Psoas muscle (tissue), 8 donors: ENCODE measurements around the gene ZSWIM6. TPM values are rescaled to one million over a fixed set of nuclear protein-coding genes. Genes with fewer than 3 reads are reported as not detected.

ENCODE experiments used
- ATAC-seq, 4 donors: fragments of 200-7000 bp; cut with Tn5 transposase; one replicate each; pipeline ENCODE4 v1.9.1; 2020; ENCODE audit warnings: moderate library complexity in 3 of 4, mild to moderate bottlenecking in 2 of 4
- DNase-seq, 2 donors: peaks; one replicate each; pipeline ENCODE4 v3.0.0-alpha.2; 2020
- H3K27ac ChIP-seq: fragments of 200-600 bp; one replicate; pipeline ENCODE4 v1.8.0; 2022
- H3K27me3 ChIP-seq, 3 donors: fragments of 200-600 bp in 1 of 3; one replicate each; pipeline versions ENCODE4 v1.6.1 to v1.8.0; 2013 to 2022; ENCODE audit warnings: low read length in 2 of 3, mild to moderate bottlenecking in 2 of 3, moderate library complexity in 1 of 3; ENCODE audit not compliant: insufficient read depth in 3 of 3
- H3K36me3 ChIP-seq, 2 donors: fragments of 200-600 bp in 1 of 2; one replicate each; pipeline versions ENCODE4 v1.6.1 to v1.8.0; 2013 to 2022; ENCODE audit warnings: low read depth in 1 of 2, mild to moderate bottlenecking in 1 of 2, moderate library complexity in 1 of 2; ENCODE audit not compliant: insufficient read depth in 1 of 2
- H3K4me1 ChIP-seq: fragments of 200-600 bp; one replicate; pipeline ENCODE4 v1.8.0; 2022
- H3K4me3 ChIP-seq: fragments of 200-600 bp; one replicate; pipeline ENCODE4 v1.8.0; 2022; ENCODE audit warnings: mild to moderate bottlenecking
- H3K9me3 ChIP-seq: fragments of 200-600 bp; one replicate; pipeline ENCODE4 v1.8.0; 2022
- WGBS, 3 donors: extraction: QIAGEN DNeasy Blood & Tissue Kit; methylation state at CpG; one replicate each; pipeline versions ENCODE4 v1.1.6 to v1.1.7; 2013; 5-methylcytosine and 5-hydroxymethylcytosine counted together
- intact Hi-C, 2 donors: fragments of 100-400 bp; cut with DNase I; formaldehyde crosslinking; loops; one replicate each; pipeline versions ENCODE4 v1.11.0 to v1.14.2; 2022
- long read RNA-seq, 2 donors: library from polyadenylated mRNA; unstranded; transcript quantifications; one replicate each; pipeline ENCODE4 v2.0.0, GENCODE V29; 2021
- polyA plus RNA-seq, 3 donors: library from polyadenylated mRNA; stranded (reverse); fragments of 200-250 nt; gene quantifications; one replicate each; pipeline ENCODE4 v1.2.3, GENCODE V29; 2013
- total RNA-seq, 4 donors: library from RNA; stranded (reverse); fragmentation: NEBNext Ultra II Directional in 2 of 4; extraction: Animal tissue kit (Norgen Biotek cat#: 25700) in 2 of 4; gene quantifications; one replicate each; pipeline versions ENCODE4 v1.2.1 to v1.2.4, GENCODE V29; 2021 to 2023
- TF ChIP-seq, protein P1 (sequence below): fragments of 200-600 bp; IDR thresholded peaks from one replicate; pipeline ENCODE4 v1.8.0; 2022; ENCODE audit warnings: antibody characterized with exemption
- donor health status: healthy with polysubstance abuse.
- donor health status: DM: no; HTN: no; CAD: no; lungs with moderate emphysema.
- donor health status: Bipolar disorder and iron deficiency.
- donor health status: healthy.
- donor health status: DM: yes; HTN: yes; CAD: no.
- donor health status: DM: no; HTN: no; CAD: no.
- donor health status: DM: no; HTN: no; CAD: no.
- donor health status: DM: yes; HTN: yes; CAD: no.

Gene ZSWIM6
- total RNA-seq (1 to 10 TPM; 2.4 to 6.3 (median 4.2) TPM), polyA plus RNA-seq (1 to 10 TPM; 1.4 to 5.8 (median 2.0) TPM)
- long read RNA-seq, donor 1, partial matches to known transcripts: 0 of 1 reads
- long read RNA-seq, donor 1, other reads (novel, unspliced or antisense): 1 of 1 reads
- long read RNA-seq, donor 2, partial matches to known transcripts: 0 of 2 reads
- long read RNA-seq, donor 2, other reads (novel, unspliced or antisense): 2 of 2 reads

DNA sequence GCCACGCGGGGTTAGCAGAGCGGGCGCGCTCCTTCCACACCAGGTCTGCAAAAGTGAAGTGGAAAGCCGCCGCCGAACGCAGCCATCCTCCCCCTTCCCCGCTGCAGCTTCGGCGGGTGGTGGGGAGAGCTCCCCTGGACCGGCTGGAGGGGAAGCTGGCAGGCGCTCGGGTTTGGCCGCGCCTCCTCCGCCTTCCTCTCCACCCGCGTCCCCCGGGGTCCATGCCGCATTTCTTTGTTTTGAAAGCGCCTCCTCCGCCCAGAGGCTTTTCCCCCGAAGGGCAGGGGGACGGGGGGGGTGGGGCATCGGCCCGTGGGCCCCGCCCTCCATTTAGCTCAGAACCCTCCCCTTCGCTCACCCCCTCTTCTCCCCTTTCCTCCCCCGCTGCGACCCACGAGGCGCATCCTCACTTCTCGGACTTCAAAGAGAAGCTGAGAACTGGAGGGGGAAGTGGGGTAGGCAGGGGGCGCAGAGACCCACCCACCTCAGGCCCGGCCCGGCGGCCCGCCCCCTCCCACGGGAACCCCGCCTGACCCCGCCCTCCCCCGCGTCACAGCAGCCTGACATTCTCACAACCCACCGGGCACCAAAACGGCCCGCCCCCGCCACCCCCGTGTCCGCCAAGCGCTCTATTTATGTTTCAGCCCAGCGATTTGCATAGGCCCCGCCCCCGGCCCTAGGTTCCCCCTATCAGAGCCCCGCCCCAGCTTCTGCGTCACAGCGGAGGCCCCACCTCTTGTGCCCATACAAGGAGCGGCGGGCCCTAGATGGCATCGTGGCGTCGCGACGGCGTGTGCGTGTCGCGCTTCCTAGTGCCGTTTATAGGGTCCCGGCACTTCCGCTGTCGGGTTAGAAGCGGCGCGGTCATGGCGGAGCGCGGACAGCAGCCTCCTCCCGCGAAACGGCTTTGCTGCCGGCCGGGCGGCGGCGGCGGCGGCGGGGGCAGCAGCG is at the start of gene ZSWIM6:
TSS of gene ZSWIM6 (plus strand) at position 852 of the 951 bp plus-strand sequence. CDS start at position 867, 15 bp downstream.
- Histone ChIP-seq H3K9me3 (no peaks in the 10 kb centered on the region), H3K4me3 (peak within 1 kb of the TSS; percentile 96), H3K27me3 (no peaks in the 10 kb centered on the region), H3K4me1 (peaks cover 19% of the 10 kb centered on the region), H3K27ac (peak within 1 kb of the TSS; percentile 83), H3K36me3 (no peaks in the 10 kb centered on the region)
- 1% methylated on average over 50 to 91 of the region's 91 CpGs for WGBS, 3 donors
- intact Hi-C loops: loop anchor here (2.0 to 10.0 kb wide), 8 partner anchors 76 to 377 kb away; partner anchors contain the start of gene SMIM15 (in 2 of the 2)
- DNase-seq (peak; percentile 99 to 100), ATAC-seq (peak; percentile 92 to 96 (median 93))
- TF ChIP-seq, protein P1, sequence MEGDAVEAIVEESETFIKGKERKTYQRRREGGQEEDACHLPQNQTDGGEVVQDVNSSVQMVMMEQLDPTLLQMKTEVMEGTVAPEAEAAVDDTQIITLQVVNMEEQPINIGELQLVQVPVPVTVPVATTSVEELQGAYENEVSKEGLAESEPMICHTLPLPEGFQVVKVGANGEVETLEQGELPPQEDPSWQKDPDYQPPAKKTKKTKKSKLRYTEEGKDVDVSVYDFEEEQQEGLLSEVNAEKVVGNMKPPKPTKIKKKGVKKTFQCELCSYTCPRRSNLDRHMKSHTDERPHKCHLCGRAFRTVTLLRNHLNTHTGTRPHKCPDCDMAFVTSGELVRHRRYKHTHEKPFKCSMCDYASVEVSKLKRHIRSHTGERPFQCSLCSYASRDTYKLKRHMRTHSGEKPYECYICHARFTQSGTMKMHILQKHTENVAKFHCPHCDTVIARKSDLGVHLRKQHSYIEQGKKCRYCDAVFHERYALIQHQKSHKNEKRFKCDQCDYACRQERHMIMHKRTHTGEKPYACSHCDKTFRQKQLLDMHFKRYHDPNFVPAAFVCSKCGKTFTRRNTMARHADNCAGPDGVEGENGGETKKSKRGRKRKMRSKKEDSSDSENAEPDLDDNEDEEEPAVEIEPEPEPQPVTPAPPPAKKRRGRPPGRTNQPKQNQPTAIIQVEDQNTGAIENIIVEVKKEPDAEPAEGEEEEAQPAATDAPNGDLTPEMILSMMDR: no peak

DNA sequence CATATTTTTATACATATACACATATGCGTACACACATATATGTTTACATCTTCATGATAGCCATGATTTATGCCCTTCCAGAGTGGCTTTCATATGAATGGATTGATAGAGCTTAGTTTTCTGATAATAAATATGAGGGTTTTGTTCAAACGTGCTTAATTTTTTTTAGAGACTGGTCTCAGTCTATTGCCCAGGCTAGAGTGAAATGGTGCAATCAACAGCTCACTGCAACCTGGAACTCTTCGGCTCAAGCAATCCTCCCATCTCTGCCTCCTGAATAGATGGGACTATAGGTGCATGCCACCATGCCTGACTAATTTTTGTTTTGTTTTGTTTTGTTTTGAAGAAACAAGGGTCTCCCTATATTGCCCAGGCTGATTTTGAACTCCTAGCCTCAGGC is 48.6 kb upstream of the ZSWIM6 start:
- no peak overlapping the region for H3K27ac ChIP-seq
- H3K27me3 ChIP-seq: no peaks in the 10 kb centered on the region
- DNase-seq (no peak), ATAC-seq (no peak)
- no peak overlapping the region for H3K4me3 ChIP-seq
- TF ChIP-seq, protein P1: no peak
- no peaks in the 10 kb centered on the region for H3K4me1 ChIP-seq
- intact Hi-C loops: no loop called here
- no peaks in the 10 kb centered on the region for H3K9me3 ChIP-seq
- 76 to 84% (median 80%) methylated on average over 3 of the region's 3 CpGs for WGBS, 3 donors
- no peaks in the 10 kb centered on the region for H3K36me3 ChIP-seq

DNA sequence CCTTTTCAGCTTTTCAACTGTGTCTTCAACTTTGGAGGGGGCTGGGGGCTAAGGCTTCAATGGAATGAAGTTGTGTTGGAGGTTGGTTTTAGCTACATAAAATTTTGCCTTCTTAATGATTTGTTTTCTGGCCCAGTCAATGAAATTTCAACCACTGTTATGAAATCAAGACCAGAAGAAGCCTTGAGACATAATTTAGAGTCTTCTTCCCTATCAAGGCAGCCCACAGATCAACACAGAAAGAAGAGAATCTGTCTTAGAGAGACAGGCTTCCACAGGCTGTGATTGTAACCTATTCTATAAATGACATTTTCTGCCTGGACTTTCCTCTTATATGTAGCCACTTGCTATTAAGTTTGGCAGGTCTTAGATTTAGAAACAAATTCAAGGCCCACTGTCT is 46.5 kb upstream of the ZSWIM6 start:
- Histone ChIP-seq H3K4me1 (no peaks in the 10 kb centered on the region), H3K27me3 (no peaks in the 10 kb centered on the region), H3K36me3 (no peaks in the 10 kb centered on the region), H3K4me3 (no peak overlapping the region), H3K9me3 (no peaks in the 10 kb centered on the region), H3K27ac (no peak overlapping the region)
- TF ChIP-seq, protein P1: no peak
- ATAC-seq: no peak
- intact Hi-C loops: no loop called here
- no peak for DNase-seq

DNA sequence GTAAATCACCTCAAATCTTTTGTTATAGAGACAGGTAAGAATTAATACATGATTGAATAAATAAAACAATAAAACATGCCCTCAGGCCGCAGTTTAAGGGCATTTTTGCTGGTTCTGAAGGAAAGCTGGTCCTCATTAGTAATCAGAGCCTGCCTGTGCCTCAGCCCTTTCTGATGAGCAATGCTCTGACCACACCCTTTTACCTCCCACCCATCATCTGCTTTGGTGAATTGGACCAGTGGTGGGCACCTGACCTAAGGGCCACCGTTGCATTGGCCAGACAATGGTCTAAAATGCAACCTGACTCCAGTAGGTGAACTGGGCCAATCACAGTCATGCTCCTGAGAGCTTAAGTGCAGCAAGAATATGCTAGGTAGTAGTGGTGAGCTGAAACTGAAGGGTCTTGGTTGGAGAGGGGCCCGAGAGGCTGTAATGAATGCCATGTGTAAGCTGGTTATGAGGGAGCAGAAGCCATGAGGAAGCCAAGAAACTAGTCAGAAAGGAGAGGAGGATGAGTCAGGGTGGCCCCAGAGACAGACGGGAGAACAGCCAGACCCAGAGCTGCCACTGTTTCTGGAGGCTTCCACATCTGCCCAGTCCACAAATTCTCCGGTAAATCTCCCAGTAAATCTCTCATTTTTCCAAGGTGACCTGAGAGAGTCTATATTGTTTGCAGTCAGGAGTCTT is 45.5 kb upstream of the ZSWIM6 start:
- DNase-seq (no peak), ATAC-seq (no peak)
- H3K27ac ChIP-seq: no peak overlapping the region
- intact Hi-C loops: no loop called here
- no peaks in the 10 kb centered on the region for H3K9me3 ChIP-seq
- no peaks in the 10 kb centered on the region for H3K4me1 ChIP-seq
- TF ChIP-seq, protein P1: no peak
- no peak overlapping the region for H3K4me3 ChIP-seq
- no peaks in the 10 kb centered on the region for H3K36me3 ChIP-seq
- 77 to 90% (median 79%) methylated on average over 5 of the region's 5 CpGs for WGBS, 3 donors
- H3K27me3 ChIP-seq: no peaks in the 10 kb centered on the region
